Urothelium cell line (cell line): ENCODE data around the gene RPL41.
"Not testable (repeated sequence)": the region's sequence is repeated elsewhere in the genome, so short reads cannot be mapped to it uniquely, and the experiment has no call there.

ENCODE experiments used
- DNase-seq: peaks from one replicate; pipeline ENCODE4 v3.0.0; 2011; ENCODE audit warnings: low spot score, mixed read lengths
- FAIRE-seq: peaks from 2 replicates; lab custom pipeline; 2011; peaks lifted over from hg19 to GRCh38; lab: Jason Lieb, UNC

Gene RPL41

DNA sequence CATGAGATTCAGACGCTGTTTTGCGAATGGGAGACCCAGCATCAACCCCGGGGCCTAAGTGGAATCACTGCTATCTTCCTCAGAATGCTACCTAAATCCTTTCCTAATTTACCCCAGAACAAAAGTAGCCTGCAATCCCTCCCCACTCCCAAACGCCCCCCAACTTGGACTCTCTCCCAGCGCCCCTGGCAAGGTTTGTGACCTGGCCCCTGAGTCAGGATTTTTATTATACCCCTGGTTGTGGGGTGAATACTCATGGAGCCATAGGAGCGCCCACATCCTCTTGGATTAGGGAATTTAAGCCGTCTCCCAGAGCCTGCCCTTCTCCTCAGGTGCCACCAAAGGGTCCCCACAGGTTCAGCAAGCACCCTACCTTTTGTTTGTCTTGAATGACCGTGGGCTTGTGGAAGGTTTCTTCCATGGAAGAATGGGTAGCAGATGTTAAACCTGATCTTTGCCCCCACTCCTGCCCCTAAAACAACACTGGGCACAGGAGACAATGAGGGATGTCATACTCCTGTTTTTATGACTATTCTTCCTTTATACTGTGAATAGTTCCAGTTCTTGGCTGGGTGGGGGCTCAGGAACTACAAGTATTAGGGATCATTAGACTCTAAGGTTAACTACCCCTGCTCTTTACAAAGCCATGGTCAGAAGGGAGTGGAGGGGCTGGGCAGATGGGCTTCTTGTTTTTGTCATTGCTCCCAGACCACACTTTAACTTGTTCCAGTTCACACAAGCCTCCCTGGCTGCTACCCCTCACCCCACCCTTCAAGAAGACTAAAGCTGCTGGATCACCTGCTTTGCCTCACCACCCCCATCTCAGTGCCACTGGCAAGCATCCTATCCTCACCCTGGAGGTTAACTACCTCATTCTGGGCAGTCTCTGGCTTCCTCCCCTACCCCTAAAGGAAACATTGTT is 36.6 kb downstream of the RPL41 start:
- FAIRE-seq (no peak), DNase-seq (no peak)

DNA sequence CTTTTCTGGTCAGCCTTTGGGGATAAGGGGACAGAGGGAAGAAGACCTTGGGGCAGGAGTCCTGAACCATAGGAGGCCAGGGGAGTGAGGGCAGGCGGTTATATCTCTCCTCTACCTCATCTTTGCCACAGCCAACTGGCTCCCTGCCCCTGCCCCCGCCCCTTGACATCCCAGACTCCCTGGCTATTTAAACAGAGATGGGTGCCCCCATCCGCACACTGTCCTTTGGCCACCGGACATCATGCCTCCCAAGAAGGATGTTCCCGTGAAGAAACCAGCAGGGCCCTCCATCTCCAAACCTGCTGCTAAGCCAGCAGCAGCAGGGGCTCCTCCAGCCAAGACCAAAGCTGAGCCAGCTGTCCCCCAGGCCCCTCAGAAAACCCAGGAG is 37.2 kb downstream of the RPL41 start:
- DNase-seq = no peak
- no peak for FAIRE-seq

DNA sequence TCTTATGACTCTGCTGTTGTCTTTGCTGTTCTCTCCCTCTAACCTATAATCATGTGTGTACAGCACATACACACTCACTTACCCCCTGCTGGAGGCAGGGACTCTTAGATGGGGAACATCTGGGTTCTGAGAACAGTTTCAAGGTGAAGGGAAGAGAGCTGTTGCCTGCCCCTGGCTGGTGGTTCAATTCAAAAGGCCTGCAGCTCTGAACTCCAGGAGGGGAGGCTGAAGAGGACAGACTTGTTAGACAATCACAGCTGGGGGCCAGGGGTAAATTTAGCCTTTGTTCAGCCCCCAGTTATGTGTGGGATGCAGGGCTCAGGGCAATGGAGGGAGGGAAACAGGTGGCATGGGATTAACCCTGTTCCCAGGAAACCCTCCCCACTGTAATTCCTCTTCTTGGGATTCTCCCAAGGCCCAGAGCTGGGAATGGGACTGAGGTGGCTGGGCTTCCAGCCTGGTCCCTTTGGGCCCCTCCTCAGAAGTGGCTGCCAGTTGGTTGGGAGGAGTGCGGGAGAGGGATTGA is 37.9 kb downstream of the RPL41 start:
- DNase-seq = no peak
- no peak for FAIRE-seq

DNA sequence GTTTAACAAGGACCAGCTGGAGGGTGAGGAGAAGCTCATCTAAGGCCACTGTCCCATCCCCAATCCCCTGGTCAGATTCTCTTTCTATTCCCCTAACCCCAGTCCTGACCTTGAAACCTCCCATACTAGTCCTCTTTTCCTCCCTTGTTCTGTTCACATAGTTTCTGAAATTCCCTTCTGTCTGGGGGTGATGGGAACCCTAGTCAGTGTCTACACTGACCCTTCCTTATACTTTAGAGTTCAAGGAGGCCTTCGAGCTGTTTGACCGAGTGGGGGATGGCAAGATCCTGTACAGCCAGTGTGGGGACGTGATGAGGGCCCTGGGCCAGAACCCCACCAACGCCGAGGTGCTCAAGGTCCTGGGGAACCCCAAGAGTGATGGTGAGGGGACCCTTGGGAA is 38.4 kb downstream of the RPL41 start:
- FAIRE-seq = no peak
- DNase-seq = no peak

DNA sequence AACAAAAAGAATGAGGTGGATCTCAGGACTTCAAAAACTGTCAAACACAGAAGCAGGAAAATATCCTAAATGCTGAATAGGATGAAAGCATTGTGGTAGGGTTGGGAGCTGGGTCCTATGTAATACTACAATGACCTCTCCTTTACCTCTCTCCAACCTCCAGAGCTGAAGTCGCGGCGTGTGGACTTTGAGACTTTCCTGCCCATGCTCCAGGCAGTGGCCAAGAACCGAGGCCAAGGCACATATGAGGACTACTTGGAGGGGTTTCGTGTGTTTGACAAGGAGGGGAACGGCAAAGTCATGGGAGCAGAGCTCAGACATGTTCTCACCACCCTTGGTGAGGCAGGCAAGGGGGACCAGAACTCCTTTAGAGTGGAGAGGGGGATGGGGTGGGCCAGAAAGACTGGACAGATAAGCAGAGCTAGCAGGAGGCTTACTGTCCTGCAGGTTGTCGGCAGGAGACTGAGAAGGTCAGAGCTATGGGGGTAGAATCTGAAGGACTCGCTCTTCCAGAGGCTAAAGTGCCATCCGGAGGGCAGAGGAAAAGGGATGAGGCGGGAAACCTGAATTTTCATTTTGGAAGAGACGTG is 38.9 kb downstream of the RPL41 start:
- no peak for FAIRE-seq

DNA sequence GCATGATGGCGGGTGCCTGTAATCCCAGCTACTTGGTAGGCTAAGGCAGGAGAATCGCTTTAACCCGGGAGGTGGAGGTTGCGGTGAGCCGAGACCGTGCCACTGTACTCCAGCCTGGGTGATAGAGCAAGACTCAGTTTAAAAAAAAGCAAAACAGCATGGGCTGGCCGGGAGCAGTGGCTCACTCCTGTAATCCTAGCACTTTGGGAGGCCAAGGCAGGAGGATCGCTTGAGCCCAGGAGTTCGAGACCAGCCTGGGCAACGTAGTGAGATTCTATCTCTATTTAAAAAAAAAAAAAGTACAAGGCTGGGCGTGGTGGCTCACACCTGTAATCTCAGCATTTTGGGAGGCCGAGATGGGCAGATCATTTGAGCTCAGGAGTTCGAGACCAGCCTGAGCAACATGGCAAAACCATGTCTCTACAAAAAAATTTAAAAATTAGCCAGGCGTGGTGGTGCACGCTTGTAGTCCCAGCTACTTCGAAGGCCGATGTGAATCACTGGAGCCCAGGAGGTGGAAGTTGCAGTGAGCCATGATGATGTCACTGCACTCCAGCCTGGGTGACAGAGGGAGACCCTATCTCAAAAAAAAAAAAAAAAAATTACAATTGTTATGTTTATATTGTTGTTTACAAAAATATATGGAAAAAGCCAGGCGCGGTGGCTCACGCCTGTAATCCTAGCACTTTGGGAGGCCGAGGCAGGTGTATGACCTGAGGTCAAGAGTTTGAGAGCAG is 40.2 kb downstream of the RPL41 start:
- not testable (repeated sequence) for DNase-seq, FAIRE-seq

More for the DNA sequence above, 38.9 kb downstream of the RPL41 start:
- DNase-seq = no peak

DNA sequence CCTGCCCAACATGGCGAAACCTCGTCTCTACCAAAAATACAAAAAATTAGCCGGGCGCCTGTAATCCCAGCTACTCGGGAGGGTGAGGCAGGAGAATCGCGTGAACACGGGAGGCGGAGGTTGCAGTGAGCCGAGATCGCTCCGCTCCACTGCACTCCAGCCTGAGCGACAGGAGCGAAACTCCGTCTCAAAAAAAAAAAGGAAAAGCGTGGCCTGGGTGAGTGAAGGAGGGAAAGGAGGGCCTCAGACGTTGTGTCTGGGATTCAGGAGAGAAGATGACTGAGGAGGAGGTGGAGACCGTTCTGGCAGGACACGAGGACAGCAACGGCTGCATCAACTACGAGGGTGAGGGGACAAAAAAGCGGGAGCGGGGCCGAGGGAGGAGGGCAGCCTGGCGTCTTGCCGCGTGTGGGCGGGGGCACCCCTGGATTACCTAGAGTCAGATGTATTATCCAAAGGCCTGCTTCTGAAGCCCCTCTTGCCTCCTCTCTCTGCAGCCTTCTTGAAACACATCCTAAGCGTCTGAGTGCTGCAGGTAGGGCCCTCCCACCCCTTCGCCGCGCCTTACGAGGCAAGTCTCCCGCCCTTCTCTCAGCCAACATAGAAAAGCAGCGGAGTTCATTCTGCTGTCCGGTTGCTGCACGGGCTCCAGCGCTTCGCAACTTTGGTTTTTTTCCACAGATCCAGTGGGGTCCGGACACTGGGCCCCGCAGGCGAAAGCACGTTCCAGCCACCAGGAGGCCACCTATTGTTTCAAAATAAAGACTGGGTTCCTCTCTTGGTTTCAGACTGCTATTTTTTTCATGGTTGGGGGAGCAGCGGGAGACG is 41.0 kb downstream of the RPL41 start:
- FAIRE-seq (no peak), DNase-seq (peak; percentile 82)

DNA sequence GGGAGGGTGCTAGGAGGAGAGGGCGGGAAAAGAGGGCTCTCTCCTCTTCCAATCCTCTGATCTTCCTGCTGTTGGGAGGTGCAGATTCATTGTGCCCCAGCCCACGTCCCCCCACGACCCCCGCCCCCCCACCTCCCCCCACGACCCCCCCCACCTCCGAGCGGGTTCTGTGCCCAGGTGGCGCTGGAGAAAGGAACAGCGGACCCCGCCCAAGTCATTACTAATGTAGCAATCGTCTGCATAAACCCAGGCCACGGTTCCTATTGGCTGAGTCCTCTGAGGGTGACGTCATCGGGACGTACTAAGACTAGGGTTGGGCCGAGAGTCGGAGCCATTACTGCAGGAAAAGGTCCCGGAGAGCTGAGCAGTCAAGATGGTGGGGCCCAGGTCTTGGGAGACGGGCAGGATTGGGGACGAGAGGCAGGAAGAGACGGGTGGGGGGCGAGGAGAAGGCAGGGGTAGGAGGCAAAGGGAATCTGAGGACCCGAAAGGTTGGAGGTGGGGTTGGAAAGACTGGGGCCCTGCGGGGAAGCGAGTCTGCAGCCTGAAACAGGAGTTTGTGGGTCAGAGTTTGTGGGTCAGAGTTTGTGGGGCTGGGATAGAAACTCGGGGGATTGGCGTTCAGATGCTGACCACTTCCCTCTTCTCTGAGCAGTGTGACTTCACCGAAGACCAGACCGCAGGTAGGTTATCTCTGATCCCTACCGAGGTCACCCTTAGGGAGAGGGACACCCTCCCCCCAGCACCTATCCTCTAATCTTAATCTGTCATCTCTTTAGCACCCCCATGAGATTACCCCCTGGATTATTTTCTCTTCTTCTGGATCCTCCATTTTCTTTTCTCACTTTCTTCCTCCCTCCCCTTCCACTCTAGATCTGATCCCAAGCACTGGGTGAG is 41.8 kb downstream of the RPL41 start, which contains the start of gene MYL6:
Gene MYL6 (plus strand): TSS at position 331 of the 897 bp plus-strand sequence. CDS start 43 bp downstream, at position 374.
- peak; percentile 95 for DNase-seq
- no peak for FAIRE-seq

DNA sequence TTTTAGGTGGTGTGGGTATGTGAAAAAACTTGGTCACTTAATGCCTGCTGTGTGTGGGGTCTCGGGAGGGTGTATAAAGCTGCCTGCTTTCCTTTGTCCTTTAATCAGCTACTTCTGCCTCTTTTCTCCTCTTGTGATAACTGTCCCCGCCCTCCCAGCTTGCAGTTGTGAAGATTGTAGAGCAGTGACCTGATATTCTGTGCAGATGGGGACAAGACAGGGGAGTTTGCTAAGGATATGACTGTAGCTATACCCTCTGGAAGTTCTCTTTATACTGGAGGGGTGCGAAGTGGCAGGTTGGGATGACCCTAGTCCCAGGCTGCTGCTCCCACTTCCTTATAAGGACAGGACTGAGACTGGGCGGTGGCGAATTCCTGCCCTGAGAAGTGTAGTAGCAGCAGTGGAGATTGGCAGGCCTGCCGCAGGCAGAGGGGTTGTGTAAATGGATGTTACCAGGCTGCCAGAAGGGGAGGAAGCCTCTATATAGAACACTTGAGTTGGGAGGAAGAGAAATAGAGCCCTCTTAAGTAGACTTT is 42.6 kb downstream of the RPL41 start:
- DNase-seq = peak; percentile 43

DNA sequence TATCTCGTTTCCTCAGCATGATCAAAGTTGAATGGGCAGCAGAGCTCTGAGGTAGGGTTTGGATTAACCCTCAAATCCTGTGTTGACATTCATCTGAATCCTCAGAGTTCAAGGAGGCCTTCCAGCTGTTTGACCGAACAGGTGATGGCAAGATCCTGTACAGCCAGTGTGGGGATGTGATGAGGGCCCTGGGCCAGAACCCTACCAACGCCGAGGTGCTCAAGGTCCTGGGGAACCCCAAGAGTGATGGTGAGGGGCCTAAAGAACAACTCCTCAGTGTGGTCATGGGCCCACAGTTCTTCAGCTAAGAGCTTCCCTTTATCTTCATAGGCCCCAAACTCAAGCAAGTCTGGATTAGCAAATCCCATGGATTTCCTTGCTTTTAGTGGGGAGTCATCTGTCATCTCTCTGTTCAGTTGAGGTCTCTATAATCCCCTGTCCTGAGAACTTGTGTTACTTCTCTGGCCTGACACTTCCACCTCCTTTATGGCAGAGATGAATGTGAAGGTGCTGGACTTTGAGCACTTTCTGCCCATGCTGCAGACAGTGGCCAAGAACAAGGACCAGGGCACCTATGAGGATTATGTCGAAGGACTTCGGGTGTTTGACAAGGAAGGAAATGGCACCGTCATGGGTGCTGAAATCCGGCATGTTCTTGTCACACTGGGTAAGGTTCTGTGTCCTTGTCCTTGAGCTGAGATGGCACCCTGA is 43.2 kb downstream of the RPL41 start:
- FAIRE-seq (no peak), DNase-seq (no peak)

More for the DNA sequence above, 42.6 kb downstream of the RPL41 start:
- no peak for FAIRE-seq

DNA sequence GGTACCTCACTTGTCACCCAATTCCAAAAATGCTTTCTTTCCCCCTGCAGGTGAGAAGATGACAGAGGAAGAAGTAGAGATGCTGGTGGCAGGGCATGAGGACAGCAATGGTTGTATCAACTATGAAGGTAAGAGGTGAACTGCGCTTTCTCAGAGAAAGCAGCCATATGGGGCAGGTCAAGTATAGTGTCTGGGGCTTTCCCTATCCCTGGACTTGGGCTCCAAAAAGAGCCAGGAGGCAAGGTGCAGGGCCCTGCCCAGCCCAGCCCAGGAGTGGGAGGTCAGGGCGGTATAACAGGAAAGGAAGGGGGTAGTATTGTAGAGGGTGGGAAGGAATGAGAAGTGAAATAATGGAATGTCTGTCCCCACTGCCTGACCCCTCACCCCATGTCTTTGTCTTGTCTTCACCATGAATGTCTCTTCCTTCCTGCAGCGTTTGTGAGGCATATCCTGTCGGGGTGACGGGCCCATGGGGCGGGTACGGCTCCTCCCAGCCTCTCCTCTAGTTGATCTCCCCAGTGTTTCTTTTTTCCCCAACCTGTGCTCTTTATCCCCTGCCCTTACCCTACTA is 43.8 kb downstream of the RPL41 start:
- DNase-seq = no peak
- no peak for FAIRE-seq

DNA sequence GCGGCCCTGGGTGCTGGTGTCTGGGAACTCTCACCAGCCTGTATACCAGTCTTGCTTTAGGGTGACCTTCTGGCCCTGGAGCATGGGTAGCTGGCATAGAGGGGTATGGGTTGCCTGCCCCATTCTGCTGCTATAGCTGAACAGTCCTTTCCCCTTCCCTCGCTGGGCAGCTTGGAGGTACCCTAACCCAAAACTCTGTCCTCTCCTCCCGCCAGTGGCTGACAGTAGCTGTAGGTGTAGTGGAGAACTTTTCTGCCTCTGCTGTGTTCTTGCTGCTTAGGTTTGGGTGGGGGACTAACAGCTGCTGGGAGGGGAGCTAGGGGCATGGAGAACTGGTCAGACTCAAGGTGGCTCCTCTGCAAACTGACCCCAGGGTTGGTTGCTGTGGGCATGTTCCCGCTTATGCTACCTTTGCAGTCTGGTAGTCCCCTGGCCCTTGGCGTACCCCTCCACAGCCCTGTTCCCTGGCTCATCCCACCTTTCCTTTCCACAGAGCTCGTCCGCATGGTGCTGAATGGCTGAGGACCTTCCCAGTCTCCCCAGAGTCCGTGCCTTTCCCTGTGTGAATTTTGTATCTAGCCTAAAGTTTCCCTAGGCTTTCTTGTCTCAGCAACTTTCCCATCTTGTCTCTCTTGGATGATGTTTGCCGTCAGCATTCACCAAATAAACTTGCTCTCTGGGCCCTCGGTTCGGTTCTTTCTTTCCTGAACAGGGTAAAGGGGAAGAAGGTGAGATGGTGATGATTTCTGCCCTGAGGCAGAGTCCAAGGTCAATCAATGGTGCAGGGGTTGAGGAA is 44.7 kb downstream of the RPL41 start:
- FAIRE-seq (no peak), DNase-seq (no peak)

DNA sequence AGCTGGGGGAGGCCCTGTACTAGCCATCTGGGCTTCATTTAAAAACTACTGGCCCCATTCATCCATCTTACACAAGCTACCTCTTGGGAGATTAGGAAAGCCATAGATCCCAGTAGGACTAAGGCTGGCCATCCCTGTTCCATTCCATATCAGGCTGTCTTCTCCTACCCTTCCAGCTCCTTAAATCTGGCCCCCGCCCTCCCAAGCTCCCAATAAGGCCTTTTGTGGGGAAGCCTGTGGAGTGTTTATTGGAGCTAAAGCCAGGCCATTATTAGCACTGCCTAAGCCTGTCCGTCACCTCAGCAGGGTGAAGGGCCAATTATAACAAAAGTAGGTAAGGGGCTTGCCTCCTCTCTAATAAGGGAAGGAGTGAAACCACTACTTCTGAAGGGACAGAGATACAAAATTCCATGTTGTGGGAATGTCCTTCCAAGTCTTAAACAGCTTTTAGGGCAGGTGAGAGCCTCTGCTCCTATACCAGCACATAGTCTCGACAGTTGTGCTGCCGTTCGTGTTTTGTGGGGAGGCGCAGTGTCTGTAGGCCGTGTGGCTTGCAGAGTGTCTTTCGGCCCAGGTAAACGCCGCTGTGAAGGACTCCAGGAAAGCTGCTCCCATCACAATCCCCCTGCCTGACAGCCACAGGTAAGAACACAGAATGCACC is 45.4 kb downstream of the RPL41 start:
- FAIRE-seq (no peak), DNase-seq (no peak)

DNA sequence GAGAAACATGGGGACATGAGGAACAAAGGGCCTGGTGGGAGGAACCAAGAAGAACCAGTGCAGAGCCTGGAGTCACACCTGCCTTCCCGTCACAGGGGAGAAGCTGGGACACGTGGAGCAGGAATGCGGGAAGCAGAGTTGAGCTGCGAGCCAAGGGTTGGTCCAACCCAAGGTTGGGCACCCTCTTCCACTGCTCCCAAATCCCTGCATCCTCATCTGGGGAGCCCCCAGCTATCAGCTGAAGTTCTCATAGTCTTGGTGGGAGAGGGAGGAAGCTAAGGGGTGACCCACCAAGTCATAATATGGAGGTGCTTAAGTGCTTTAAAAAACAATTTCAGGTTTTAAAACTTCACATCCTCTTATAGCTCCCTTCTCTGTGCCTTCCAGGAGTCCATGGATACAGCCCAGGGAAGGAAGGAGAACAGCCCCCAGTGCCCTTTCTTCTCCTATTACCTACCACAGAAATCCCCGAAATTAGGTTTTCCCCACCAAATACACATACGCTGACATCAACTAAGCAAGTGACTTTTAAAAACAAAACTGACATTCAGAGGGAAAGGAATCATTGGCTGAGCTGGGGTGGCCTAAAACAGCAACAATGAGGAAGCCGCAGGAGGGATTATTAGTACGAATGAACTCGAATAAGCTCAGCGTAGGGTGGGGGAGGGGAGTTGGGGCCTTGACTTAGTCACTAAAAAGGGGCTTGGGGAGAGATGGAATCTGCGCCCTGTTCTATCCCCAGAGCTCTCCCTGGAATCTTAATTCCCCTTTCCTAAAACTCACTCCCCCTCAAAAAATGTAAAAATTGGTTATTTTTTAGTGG is 46.2 kb downstream of the RPL41 start:
- DNase-seq = no peak
- no peak for FAIRE-seq

DNA sequence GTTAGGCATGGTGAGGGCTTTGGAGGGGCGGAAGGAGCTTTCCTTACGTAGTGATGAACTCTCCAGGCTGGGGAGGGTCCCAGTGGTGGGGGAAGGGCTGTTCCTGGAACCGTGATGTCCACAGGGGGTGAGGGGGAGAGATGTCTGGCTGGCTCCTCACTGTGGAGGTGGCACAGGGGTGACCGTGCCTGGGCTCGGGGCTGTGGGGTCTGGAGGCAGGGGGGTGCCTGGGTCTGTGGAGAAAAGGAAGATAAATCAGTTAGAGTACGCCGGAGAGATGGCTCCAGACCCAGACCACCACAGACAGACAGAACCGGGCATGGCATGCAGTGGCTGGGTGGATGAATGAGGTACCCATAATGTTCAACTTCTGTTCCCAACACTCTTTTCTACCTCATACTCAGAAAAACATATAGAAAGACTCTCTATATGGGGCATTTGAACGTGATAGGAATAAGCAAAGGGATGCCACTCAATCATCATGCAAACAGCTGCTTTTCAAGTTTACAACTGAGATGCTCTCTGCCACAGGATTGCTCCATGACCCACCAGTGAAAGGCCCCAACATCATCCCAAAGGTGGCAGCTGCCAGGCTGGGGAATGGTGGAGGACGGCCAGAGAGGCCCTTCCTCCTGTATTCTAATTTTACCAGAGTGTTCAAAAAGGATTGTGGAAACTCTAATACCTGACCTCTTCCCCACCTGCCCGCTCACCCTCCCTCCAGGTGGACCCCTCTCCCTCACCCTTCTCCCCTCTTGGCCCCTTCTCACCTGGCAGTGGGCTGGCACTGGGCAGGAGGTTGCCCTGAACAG is 47.3 kb downstream of the RPL41 start:
- DNase-seq = no peak
- FAIRE-seq = no peak
